Myocyte (in vitro differentiated cells): ENCODE measurements around the gene MYO1B. TPM values are rescaled to one million over a fixed set of nuclear protein-coding genes. Genes with fewer than 3 reads are reported as not detected.

ENCODE experiments used
- DNase-seq: peaks from one replicate; pipeline ENCODE4 v3.0.0-alpha.2; 2012; ENCODE audit warnings: low read depth
- total RNA-seq: library from RNA; depleted of rRNA; stranded (reverse); fragments of >200 nt; gene quantifications from 2 replicates; pipeline ENCODE4 v1.2.3, GENCODE V29; 2014

The MYO1B gene
- total RNA-seq, 1 donor from 2014 or later, result 125 TPM

DNA sequence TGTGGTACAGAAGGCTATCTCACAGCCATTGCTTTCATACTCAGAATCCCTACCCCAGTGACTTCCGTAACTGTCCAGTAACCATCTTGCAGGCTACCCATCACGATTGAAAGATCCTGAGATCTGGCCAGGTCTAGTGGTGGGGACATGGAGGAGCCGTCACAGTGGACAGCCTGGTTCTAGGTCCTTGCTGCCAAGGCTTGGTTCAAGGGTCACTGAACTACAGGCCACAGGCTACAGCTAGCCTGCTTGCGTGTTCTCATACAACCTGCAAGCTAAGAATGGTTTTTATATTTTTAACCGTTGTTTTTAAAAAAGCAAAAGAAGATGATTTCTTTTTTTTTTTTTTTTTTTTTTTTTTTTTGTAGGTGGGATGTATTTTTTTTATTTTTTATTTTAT is 151.6 kb downstream of the MYO1B start:
- no peak for DNase-seq

DNA sequence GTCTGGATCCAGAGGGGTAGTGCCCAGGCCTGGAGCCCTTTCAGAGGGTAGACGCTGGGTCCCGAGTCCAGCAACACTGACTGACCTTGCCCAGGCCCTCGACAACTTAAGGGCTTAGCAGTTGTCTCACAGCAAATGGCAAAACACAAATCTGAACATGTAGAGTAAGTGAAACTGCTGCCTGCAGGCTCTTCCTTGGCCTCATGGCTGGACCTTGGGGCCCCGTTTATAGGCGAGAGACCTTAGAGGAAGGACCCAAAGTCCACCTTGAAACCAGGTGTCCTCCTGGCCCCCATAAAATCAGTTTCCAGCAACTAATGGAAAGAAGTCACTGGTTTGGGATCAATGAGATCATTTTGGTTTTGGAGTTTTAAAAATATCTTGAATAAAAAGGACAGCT is 154.4 kb downstream of the MYO1B start:
- DNase-seq, result no peak

DNA sequence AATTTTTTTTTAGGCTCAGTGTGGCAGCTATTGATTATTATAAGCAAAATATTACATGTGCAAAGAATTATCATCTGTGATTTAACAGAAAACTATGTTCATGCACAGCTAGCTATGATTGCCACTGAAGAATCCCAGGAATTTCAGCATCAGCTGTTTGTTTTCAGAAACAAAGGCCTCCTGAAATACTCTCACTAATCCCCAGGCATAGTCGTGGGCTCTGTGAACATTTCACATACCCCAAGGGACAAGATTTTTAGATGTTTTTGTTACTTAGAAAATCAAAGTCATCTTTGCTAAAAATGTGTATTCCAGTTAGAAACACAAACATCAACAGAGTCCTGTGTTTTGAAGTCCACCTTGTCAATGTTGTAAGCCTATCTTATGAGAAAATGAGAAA is 156.1 kb downstream of the MYO1B start:
- DNase-seq, result peak; percentile 81

GRCh38 chr2:191402966-191403565 is 157.9 kb downstream of the MYO1B start:
- no peak for DNase-seq

DNA sequence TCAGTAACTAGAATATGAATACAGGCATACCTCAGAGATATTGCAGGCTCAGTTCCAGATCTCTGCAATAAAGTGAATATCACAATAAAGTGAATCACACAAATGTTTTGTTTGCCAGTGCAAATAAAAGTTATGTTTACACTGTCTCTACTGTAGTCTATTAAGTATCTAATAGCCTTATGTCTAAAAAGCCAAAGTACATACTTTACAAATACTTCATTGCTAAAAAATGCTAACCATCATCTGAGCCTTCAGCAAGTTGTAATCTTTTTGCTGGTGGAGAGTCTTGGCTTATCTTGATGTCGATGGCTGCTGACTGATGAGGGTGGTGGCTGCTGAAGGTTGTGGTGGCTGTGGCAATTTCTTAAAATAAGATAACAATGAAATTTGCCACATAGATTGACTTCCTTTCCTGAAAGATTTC is 159.4 kb downstream of the MYO1B start:
- DNase-seq, result no peak

DNA sequence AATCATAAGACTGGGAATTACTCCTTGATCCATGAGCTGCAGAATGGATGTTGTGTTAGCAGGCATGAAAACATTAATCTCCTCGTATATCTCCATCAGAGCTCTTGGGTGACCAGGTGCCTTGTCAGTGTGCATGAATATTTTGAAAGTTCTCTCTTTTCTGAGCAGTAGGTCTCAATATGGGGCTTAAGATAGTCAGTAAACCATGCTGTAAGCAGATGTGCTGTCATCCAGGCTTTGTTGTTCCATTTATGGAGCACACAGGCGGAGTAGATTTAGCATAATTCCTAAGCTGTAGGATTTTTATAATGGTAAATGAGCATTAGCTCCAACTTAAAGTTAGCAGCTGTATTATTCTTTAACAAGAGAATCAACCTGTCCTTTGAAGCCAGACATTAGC is 160.3 kb downstream of the MYO1B start:
- no peak for DNase-seq

DNA sequence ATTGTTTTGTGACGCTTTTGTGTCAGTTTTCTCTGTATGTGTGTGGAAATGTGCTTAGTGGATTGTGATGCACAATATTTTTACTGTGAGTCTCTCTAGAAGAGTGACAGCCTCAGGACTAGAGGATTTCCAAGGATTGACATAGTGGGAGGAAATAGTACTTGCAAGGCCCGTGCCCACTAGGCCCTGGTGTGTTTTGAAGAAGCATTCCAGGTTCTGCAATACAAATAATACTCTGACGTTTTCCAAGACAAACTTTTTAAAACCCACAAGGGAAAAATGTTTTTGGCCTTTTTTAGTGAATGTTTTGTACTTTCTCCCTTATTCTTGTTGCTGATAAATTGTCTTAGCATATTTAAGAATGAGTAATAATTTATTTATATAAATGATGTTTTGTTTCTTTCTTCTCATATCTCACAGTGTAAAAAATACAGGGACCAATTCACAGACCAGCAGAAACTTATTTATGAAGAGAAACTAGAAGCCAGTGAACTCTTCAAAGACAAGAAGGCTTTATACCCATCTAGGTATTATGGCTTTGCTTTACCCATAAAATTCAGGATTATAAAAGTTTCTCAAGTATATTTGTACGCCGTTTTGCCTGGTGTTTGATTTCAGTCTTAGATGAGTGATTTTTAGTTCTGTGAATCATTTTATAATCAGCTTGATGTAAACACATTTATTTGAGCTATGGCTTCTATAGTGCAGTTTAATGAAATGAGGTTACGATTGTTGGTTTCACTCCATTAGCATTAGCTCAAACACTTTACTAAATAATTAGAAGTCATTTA is 165.6 kb downstream of the MYO1B start:
- no peak for DNase-seq

DNA sequence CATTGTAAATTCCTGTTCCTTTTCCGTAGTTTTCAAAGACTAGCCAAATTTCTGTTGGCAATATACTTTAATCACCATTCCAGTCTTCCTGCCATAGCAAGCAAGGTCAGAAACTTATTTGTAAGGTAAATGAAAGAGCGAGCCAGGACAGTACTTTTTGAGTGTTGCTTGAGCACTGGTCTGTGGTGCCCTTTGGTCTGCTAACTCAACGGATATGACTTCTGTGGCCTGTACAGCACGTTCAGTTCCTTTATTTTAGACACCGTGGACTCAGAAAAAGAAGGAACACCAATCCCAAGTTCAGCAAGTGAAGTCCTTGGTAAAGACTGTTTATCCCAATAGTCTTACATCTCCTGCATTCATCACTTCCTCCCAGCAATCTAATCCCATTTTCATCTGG is 166.3 kb downstream of the MYO1B start:
- no peak for DNase-seq

DNA sequence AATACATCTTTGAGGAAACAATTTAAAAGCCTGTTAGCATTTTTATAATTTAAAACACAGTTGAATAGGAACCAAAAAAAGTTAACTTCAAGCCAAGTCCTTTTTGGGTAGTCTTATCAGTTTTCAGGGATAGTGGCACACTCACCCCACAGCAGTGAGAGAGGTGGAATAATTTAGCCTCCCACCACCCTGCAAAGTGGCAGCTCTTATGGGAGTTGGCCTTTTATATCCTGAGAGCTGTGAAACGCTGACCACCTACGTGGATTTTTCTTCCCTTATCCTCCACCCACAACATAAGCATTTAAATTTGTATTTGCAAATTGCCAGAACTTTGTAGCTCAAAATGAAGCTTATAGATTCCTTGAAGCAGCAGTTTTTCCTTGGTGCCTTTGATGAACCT is 167.1 kb downstream of the MYO1B start:
- no peak for DNase-seq

GRCh38 chr2:191415101-191415500 is 169.9 kb downstream of the MYO1B start:
- DNase-seq, result no peak

DNA sequence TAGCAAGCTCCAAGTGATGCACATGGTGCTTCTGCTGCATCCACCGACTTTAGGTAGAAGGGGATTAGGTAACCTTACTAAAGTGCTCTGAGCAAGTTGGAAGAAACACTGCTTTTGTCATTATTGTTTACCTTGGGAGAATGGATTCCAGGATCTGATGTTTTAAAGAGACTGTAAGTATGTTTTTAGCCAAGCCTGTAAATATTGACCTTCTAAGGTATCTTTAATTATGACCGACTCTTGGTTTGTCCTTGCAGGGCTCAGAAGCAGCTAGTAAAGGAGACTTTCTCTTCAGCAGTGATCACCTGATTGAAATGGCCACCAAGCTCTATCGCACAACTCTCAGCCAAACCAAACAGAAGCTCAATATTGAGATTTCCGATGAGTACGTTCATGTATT is 170.7 kb downstream of the MYO1B start:
- no peak for DNase-seq

GRCh38 chr2:191417746-191418145 is 172.5 kb downstream of the MYO1B start:
- DNase-seq, result no peak

DNA sequence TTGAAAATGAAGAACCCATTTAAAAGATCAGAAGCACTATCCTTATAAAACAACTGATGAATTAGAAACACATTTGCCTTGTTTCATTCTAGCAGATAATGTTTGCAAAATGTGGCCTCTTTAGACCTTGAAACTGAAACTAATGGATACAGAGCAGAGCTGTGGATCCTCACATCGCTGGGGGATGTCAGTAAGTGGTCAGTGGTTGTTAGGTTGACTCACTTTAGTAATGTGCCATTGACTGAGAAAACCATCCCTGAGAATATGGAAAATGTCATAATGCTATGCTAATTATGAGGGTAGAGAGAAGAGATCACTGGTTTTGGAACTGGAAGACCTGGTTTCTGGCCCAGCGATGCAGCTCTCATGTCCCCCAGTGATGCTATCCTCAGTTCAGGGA is 176.7 kb downstream of the MYO1B start:
- no peak for DNase-seq

- no peak for DNase-seq
Measured at GRCh38 chr2:191427031-191427430, 181.8 kb downstream of the MYO1B start.

DNA sequence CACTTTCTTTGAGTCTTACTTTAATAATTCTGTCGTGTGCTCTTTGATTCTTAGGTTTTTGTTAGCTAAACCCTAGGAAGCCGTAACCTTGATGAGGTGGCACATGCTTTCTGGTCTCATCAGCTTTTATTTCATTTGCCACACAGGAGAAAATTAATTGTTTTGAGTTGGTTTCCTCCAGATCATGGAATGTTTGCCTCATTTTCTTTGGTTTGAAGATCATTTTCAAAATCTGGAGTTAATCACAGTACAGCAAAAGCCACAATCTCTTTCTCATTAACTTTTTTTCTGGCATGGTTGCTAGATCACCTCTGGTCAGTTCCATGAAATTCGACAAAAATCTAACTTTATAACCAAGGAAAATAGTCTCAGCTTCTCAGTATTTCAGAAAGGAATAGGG is 182.9 kb downstream of the MYO1B start:
- DNase-seq, result no peak

- no peak for DNase-seq
Measured at GRCh38 chr2:191430476-191430875, 185.3 kb downstream of the MYO1B start.

DNA sequence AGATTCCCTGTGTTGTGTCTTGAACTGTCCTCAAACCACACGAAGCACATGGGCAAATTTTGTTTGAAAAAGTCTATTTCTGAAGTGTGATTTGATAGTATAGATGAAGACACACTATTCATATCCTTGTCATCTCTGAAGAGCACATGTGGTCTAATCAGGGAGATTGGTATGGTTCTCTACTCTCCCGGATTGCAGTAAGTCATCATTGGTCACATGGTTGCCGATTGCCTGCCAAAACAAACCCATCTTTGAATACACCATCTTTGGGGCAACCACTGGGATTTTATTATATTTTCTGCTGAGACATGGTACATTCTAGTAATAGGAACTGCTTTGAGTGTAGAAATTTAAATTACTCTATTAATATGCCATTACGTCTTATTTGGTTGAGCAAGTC is 186.9 kb downstream of the MYO1B start:
- peak; percentile 8 for DNase-seq

DNA sequence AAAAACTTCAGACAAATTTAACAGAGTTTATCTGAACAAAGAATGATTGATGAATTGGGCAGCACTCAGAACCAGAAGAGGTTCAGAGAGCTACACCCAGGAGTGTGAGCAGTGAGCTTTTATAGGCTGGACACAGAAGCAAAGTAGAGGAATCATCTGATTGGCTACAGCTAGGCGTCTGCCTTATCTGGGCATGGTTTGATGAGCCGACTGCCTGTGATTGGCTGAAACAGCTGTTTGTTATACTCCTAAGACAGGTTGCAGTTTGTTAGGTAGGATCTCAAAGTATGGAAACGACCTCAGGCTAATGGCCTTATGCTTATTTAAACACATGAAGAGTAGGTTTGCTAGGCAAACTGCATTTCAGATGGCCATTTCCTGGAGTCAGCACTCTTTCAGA is 188.9 kb downstream of the MYO1B start:
- DNase-seq, result no peak

GRCh38 chr2:191435141-191435540 is 189.9 kb downstream of the MYO1B start:
- DNase-seq, result no peak

DNA sequence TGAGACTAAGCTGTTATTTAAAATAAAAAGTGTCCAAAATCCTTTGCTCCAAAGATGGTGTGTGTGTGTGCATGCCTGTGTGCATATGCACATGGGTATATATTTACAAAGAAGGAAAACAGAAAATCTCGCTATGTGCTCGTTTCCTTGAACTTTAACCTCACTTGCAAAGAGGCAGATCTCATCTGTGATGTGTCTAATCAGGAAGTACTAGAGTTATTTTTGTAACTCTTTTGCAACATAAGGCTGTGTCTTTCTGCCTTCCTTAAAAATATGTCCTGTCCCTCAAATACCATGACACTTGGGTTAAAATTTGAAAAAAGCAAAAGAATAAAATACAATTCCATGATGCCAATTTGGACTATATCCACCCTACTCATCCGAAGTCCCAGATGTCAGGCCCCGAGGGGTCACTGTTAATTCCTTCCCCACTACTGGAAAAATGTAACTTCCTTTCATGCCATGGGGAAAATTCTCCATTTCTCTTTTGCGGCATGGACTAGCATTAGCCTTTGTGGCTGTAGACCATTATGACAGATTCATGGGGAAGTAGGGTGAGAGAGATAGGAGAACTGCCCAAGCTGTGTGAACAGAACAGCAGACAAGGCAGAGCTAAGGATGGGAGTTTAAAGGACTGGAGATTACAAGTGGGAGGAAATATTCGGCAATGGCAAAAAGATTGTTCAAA is 191.3 kb downstream of the MYO1B start:
- DNase-seq, result peak; percentile 16

DNA sequence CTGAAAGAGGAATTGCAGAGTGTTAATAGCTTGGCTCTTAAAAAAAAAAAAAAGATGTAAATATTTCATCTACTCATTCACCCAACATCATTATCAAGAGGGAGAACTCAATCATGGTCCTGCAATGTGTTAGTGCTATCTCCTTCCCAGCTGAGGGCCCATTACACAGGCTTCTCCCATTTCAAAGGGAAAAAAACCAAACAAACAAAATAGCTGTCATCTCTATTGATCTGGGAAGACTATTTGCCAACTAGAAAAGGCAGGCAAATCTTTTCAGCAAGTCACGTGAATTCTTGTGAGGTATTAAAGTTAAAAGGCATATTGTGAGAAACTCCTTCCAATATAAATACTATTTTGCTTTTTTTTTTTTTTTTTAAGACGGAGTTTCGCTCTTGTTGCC is 194.3 kb downstream of the MYO1B start:
- DNase-seq, result no peak

GRCh38 chr2:191441496-191442214 is 196.5 kb downstream of the MYO1B start:
- peak; percentile 59 for DNase-seq
